COLO829 (cell line): Measurements from ENCODE around the gene CNPY1.
"Not testable (repeated sequence)": the region's sequence is repeated elsewhere in the genome, so short reads cannot be mapped to it uniquely, and the experiment has no call there.

Experiments
- DNase-seq: peaks from one replicate; pipeline ENCODE4 v3.0.0; 2012; ENCODE audit warnings: low spot score

CNPY1 gene

DNA sequence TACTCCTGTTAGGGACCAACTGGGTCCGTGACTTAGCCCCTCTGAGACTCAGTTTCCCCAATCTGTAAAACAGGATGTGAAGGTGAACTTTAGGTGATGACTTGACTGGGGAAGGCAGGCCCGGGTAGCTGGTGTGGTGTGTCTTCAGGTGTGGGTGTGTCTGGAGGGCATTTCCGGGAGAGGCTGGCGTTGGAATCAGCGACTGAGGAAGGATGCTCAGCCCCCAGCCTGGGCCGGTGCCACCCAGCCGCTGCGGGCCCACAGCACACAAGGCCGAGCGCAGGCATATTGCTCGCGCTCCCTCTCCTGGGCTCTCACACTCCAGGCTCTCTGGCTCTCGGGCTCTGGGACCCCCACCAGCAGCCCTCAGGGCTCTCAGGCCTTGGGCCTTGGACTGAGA, 31.7 kb upstream of the CNPY1 start:
- DNase-seq: no peak

DNA sequence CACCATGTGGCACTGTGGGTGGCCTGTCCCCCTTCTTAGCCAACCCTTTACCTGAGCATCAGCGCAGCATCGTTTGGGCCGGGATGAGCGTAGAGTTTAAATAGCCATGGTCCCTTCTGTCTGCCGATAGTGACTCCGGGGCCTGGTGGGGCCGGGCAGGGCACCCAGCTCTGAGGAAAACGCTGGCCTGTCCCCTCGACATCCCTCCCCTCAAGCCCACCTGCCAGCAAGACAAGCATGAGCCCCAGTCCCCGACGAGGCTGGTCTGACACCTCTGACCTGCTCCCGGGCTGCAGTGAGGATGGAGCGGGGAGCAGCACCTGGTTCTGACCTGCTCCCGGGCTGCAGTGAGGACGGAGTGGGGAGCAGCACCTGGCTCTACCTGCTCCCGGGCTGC, 31.1 kb upstream of the CNPY1 start:
- DNase-seq: no peak

DNA sequence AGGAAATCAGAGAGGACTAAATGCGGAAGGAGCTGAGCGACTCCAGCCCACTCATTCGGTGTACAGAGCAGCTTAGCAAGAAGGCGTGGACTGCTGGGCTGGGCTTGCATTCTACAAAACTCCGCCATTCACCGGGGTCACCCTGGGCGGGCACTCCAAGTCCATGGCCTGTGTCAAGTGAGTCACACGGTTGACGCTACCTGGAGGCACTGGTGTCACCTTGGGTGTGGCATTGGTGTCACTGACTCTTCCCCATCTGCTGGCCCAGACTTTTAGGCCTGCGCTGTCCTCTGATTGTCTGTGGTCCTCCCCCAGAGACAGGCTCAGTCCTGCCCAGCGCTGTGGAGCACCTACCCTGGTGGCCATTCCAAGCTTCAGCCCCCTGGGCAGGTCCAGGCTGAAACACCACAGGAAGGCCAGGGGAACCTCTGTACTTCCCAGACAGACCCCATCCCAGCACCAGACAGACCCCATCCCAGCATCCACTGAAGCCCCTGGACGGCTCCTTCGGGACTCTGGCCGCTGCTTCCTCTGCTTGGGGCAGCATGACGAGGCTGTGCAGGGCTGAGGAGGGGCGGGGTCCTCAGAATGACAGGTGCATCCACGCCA, 30.6 kb upstream of the CNPY1 start:
- no peak for DNase-seq

DNA sequence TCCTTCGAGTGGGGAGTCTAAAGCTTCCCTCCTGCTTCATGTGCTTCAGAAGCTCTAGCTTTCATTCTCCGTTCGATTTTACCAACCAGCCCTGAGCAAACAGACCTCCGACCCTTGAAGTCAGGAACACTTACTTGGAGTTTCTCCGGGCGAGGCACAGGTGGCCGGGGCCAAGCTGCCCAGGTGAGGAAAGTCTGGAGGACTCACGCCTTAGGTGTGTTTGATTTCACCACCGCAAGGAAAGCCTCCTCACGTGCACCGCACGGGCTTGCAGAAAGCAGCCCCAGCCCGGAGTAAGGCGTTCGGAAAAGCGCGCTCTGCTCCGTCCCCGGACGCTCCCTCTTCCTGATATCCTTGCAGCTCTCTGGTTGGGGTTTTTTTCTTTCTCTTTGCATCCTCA, 30.1 kb upstream of the CNPY1 start:
- no peak for DNase-seq

DNA sequence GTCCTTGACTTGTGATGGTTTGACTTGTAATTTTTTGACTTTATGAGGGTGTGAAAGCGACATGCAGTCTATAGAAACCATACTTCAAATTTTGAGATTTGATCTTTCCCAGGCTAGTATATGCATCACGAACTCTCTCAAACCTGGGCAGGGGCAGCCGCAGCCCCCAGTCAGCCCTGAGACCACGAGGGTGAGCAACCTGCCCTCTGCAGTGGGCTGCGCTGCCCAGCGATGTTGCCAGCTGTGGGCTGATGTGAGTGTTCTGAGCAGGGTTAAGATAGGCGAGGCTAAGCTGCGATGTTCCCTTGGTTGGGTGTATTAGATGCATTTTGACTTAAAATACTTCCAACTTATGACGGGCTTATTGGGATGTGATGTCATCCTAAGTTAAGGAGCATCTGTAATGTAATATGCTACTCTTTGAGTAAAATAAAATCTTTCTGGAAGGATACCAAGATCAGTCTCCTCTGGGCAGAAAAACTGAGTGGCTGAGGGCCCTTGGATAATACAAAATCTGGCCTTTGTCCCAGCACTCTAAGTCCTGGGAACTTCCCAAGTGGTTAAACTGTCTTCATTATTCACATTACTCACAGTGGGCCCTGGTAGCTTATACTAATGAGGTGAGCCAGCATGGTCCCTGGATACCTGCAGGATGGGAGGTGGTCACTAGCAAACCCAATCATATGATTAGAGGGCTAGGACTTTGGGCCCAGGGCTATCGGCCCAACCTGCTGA, 28.4 kb upstream of the CNPY1 start:
- no peak for DNase-seq

DNA sequence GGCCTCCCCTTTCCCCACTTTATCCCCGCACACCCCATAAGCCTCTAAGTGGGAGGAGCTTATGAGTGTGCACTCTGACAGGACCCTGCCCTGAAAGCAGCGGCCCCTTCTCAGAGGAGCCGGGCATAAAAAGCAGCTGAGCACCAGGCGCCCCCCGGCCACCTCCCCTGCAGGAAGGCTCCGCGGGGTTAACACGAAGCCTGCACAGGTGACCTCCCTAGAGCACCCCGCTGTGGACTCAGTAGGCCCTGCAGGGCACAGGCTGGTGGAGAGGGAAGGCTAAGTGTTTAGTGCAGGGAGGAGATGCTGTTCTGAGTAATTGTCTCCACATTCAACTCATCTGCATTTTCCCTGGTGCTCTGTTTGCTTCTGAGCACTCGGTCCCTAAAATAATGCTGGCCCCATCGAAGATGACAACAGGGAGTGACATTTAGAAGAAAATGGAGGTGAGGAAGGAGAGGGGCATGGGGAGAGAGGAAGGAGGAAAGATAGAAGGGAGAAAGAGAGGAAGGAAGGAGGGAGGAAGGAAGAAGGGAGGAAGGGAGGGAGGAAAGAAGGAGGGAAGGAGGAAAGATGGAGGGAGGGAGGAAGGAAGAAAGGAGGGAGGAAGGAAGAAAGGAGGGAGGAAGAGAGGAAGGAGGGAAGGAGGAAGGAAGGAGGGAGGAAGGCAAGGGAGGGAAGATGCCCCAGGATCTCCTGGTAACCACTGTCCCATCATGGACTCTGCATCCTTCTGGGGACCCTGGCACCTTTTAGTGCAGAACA, 25.4 kb upstream of the CNPY1 start:
- no peak for DNase-seq

DNA sequence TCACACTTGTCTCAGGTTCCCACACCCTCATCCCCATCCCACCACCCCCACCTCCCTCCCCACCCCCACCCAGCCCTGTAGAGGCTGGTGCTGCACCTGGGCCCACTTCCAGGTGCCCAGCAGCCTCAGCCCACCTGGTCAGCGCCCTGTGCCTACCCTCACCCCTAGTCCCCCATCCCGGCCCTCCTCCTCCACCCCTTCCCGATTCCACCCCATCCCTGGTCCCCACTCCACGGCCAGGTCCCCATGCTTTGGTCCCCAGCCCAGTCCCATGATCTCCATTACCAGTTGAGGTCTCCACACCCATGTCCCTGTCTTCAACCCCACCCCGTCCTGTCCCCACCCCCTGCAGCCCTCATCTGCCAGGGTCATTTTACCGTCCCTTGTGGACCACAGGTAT, 24.6 kb upstream of the CNPY1 start:
- no peak for DNase-seq

DNA sequence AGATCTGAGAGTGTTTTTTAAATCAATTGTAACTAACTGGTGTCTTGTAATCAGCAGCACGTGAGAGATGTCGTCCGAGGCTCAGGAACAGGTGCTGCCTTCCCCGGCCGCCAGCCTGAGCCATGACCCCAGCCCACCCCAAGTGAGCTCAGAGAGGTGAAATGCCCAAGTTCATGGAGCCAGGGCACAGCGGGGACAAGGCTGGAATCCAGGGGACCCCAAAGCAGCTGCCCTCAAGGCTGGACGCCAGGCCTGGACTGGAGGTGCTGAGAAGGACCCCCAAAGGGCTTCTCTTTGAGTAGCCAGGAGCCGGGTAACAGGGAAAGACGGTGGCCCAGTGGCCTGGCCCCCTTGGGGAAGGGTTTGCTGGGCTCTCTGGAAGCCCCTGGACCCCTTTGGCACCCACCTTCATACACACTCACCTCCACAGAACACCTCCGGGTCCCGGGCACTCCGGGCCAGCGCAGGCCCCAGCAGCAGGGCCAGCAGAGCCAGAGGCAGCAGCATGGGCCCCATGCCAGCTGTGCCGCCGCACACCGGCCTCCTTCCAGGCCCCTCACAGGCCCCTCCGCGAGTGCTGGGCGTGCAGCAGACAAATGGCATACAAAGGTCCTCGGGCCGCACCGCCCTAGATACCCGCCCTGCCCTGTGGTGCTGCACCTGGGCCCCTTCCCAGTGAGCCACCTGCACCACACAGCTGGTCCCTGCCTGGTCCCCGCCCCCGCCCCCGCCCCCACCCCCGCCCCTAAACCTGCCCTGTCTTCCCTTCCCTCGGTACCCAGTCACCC, 24.0 kb upstream of the CNPY1 start:
- DNase-seq: no peak

DNA sequence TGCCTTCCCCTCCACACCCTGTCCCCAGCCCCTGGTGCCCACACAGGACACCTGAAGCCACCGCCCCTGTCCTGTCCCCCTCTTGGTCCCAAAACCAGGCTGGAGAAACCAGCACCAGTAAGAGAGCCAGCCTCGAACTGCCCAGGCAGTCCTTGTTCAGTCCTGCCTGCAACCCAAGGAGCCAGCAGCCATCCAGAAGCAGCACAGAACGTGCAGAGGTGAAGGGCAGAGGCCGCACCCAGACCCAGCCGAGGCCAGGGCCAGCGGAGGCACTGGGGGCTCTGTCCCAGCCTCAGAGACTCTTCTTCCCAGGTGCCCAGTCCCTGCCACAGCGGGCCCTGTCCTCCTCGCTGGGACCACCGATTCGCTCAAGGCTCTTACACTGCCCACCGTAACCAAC, 23.3 kb upstream of the CNPY1 start:
- no peak for DNase-seq

DNA sequence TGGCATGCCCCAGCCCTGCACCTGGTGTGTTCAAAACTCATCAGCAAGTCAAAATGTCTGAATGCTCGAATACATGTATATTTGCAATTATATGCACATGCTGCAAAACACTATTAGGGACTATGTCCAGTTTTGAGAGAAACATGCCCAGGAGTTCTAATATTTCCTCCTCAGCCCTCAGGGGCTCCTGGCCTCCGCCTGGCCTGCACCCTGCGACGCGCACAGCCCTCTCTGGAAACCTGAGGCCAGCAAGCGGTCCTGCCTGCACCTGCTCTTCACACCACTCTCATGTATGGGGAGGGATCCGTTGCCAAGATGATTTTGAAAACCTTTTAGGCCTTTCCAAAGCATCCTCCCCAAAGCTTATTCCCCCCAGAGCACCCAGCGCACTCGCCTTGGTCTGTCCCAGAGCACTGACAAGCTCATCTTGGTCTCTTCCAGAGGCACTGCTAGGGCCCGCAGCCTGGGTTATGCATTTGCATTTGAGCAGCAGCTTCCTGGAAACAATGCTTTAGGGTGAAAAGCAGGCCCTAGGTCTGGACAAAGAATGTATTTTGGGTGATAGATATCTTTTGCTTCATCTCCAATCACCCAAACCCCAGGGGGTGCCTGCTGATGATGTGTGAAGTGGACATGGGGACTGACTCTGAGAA, 22.6 kb upstream of the CNPY1 start:
- no peak for DNase-seq

DNA sequence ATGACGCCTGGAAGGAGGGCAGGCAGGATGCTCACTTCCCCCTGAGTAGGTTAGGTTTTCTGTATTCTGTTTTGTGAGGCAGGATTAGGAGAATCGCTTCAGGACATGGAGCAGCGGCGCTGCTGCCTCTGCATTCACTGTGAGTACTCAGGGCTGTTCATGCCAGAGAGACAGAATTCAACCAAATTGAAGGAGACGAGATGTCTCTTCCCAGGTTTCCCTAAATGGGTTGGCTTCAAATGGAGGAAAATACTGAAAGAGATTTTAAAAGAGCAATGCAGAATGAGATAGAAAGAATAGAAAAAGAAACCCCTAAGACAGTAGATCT, 21.9 kb upstream of the CNPY1 start:
- no peak for DNase-seq

DNA sequence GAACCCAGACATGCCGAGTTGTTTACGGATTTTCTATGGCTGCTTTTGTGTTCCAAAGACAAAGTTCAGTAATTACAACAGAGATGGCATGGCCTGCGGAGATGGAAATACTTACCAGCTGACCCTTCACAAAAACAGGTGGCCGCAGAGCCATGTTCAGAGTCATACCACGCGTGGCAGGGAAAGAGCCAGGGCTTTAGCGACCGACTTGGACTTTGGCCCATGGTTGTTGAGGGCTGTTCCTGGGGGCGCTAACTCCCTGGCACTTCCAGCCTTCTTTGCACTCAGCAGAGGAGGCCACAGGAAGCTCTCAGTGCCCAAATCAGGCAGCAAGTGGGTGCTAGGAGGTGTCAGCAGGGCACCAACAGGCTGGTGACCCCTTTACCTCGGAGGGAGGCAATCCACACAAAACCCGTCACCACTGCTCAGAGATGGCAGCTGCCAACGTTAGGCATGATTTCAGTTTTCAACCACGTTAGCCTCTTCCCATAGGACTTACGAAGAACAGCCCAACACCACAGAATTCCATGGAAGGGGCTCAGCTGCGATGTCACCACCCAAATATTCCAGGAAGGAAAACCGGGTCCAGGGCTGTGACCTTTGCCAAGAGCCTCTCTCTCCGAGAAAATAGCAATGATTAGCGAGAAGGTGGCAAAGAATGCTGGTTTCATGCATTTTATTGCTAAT, 21.4 kb upstream of the CNPY1 start:
- no peak for DNase-seq

DNA sequence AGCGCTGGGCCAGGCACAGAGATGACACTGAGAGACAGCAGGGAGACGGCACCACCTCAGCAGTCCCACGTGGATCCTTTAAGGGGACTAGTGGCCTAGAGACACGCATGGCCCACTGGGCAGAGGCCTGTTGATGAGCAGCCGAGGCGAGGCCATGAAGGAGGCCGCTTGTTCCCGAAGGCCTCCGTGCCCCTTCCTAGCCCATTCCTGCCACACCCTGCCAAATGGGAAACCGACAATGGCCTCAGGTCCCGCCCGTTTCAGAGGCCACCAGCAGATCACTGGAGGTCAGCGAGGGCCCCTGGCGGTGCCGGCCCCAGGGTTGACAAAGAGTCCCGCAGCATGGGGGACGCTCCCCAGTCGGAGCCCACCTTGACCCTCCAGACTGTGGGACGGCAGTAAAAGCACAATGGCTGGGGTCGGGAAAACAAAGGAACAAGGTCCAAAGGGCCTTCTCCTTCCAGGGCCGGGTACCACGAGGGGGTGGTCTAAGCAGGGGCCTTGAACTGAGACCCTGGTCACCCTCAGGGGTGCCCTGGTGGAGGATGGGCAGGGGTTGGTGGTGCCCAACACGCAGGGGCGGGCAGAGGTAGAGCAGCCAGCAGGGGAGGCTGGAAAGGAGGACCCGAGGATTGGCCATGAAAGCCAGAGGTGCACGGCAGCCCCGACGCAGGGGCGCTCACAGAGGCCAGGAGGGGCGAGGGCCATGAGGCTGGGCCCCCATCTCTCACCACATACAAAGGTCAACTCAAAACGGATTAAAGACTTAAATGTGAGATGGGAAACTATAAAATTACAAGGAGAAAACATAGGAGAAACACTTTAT, 19.9 kb upstream of the CNPY1 start:
- DNase-seq: no peak

DNA sequence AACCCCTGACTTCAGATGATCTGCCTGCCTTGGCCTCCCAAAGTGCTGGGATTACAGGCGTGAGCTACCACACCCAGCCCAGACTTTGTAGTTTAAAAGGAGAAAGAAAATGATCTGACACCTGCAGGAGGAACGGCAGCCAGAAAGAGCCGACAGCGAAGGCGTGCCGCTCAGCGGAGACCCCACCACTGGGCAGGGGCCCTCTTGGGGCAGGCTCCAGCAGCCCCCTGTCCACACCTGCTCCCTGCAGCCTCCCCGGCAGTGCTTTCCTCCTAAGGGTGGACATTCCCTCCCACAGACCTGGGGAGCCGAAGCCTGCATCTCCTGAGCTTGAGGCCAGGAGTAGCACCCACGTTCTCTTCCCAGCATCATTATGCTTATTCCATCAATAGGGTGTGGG, 19.2 kb upstream of the CNPY1 start:
- DNase-seq: no peak

DNA sequence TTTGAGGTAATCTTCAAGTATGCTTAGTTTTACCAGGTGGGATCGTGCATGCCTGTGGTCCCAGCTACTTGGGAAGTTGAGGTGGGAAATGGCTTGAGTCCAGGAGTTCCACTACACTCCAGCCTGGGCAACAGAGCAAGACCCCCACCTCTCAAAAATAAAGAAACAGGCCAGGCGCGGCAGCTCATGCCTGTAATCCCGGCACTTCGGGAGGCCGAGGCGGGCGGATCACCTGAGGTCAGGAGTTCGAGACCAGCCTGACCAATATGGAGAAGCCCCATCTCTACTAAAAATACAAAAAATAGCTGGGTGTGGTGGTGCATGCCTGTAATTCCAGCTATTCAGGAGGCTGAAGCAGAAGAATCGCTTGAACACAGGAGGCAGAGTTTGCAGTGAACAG, 16.6 kb upstream of the CNPY1 start:
- not testable (repeated sequence) for DNase-seq

DNA sequence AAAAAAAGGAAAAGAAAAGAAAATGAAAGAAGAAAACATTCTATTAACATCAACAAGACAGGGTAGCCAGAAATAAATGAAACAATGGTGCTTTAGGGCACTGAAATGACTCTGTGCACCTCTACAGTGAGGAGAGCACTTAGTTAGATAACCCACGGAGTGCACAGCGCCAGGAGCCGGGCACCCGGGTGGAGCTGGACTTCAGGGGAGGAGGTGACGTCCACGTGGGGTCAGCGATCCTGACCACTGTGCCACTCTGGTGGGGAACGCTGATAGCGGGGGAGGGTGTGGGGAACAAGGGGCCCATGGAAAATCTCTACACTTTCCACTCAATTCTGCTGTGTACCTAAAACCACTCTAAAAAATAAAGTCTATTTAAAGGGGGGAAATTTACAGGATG, 15.7 kb upstream of the CNPY1 start:
- no peak for DNase-seq

DNA sequence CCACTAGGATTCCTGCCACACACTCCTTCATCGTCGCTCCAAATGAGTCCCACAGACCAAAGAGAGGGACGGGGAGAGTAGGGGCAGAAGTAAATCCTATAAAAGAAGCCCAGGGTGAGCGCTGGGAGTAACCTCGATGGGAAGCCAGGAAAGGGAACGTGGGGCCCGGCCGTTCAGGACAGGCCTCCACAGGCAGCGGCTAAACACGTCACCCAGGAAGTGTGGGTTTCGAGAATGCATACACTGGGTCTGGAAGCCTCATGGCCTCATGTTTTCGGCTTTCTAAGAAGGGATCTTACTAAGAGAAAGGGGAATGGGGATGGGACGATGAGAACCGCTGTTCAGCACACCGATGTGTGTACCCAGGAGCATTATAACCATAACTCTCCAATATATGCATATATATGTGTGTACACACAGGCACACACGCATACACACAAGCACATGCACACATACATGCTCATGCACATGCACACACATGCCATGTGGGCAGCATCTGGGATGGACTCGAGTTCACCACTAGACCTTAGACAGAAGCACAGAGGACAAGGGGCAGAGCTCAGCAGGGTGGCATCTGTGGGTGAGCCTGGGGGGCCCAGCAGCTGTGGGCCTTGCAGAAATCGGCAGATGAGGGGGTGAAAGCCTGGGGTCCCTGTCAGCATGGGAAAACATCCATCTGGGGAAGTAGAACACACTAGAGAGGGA, 14.8 kb upstream of the CNPY1 start:
- no peak for DNase-seq

DNA sequence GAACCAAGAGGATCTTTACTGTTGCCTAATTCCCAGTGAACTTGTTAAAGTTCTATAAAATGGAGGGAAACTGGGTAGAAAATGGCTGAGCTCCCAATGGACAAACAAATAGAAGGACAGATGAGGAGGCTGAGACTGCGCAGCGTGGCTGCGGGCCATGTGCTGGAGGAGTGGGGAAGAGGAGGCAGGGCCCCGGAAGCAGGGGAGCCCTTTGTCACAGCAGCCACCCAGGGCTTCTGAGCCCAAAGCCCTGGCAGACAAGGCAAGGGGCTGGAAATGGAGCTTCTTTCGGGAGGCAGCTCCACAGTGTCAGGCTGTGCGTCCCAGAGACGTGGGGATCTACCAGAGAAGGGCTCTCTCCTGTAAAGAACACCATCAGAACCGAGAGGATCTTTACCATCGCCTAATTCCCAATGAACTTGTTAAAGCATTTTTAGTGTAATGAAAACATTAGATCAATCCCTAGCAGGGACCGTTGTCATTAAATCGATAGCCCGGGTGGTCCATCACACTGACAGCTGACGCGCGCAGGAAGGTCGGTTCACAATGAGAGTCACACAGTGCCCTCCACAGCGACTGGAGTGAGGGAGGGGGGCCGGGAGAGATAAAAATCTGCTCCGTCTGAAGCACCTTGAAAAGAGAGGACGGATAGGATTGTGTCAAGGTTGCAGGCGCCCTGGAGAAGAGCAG, 14.0 kb upstream of the CNPY1 start:
- no peak for DNase-seq

DNA sequence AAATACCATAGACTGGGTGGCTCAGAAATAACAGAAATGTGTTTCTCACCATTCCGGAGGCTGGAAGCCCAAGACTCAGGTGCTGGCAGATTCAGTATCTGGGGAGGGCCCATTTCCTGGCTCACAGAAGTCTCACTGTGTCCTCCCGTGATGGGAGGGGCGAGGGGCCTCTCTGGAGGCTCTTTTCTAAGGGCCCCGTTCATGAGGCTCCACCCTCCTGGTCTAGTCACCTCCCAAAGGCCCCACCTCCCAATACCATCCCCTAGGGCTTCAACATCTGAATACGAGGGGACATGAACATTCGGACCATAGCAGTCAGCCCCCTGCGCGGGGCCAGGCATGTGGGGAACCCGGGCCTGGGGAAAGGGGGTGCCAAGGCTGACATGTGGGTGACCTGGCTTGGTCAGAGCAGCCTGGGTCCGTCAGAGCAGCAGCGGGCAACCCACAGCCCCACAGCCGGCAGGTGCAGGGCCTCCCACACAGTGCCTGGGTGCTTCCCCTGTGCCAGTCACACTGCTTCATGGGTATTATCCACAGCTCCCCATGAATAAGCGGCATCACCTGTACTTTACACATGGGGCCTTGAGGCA, 13.3 kb upstream of the CNPY1 start:
- no peak for DNase-seq
